ENCODE measurements around the gene NRXN3. TPM values are rescaled to one million over a fixed set of nuclear protein-coding genes. Genes with fewer than 3 reads are reported as not detected.
A peak's percentile ranks its signal among the peaks of the same experiment; 100 is the strongest.

Gene NRXN3
- total and polyA plus RNA-seq, 2 experiments from 2014 or later, result 1.0 to 1.8 TPM

DNA sequence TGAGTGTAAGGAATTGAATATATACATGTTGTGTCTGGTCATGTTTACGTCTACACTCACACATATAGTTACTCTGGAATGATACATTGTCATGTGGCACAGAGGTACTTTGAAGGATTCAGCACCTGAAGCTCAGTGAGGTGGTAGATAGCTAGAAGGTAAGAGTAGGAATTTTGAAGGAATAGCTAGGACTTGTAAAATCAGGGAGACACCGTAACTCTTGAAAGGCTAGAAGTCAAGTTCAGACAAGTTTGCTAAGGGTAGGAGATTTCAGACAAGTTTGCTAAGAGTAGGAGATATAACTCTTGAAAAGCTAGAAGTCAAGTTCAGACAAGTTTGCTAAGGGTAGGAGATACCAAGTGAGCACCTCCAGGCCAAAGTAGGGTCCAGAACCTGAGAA is 14.0 kb upstream of the NRXN3 start (continued):
- TF ChIP-seq POLR2AphosphoS5 (IDR thresholded peaks at IDR 0.05; ENCODE audit: low read depth), result no peak
- no peak for TF ChIP-seq NANOG (IDR thresholded peaks at IDR 0.05; ENCODE audit: borderline replicate concordance)
- TF ChIP-seq ZNF331 (CRISPR knock-in tag; IDR thresholded peaks at IDR 0.05; ENCODE audit: low read depth), result no peak
- TF ChIP-seq EZH2 (IDR thresholded peaks at IDR 0.05; ENCODE audit: low read depth, unreplicated experiment), result no peak
- TF ChIP-seq, protein P1, sequence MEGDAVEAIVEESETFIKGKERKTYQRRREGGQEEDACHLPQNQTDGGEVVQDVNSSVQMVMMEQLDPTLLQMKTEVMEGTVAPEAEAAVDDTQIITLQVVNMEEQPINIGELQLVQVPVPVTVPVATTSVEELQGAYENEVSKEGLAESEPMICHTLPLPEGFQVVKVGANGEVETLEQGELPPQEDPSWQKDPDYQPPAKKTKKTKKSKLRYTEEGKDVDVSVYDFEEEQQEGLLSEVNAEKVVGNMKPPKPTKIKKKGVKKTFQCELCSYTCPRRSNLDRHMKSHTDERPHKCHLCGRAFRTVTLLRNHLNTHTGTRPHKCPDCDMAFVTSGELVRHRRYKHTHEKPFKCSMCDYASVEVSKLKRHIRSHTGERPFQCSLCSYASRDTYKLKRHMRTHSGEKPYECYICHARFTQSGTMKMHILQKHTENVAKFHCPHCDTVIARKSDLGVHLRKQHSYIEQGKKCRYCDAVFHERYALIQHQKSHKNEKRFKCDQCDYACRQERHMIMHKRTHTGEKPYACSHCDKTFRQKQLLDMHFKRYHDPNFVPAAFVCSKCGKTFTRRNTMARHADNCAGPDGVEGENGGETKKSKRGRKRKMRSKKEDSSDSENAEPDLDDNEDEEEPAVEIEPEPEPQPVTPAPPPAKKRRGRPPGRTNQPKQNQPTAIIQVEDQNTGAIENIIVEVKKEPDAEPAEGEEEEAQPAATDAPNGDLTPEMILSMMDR (conservative IDR thresholded peaks at IDR 0.05; ENCODE audit: low read depth in 2 of 2), result no peak

- peak; percentile 50 for ATAC-seq
- no peaks in the 10 kb centered on the region for H3K9me2 ChIP-seq (ENCODE audit: insufficient read depth)
- H3K4me3 ChIP-seq, result no peak overlapping the region
- no peak overlapping the region for H3K27ac ChIP-seq (ENCODE audit: low read depth)
- Mint-ChIP-seq H3K27me3 (ENCODE audit: insufficient read depth, low read depth, poor library complexity) (peaks cover 3% of the 10 kb centered on the region), H3K9me3 (no peaks in the 10 kb centered on the region), H3K27ac (no peak overlapping the region), H3K36me3 (ENCODE audit: low read depth) (no peaks in the 10 kb centered on the region), H3K4me3 (no peak overlapping the region), H3K4me1 (peaks cover 19% of the 10 kb centered on the region)
- peak; percentile 88 for TF ChIP-seq REST (IDR thresholded peaks at IDR 0.05; ENCODE audit: unreplicated experiment)
- TF ChIP-seq ZNF462 (CRISPR knock-in tag; IDR thresholded peaks at IDR 0.05), result no peak
- no peaks in the 10 kb centered on the region for H3K79me2 ChIP-seq (replicated peaks; ENCODE audit: insufficient read depth)
- H3K36me3 ChIP-seq (ENCODE audit: insufficient read depth), result no peaks in the 10 kb centered on the region
- no peak overlapping the region for H3K4me2 ChIP-seq
- no peaks in the 10 kb centered on the region for H4K20me1 ChIP-seq (replicated peaks; ENCODE audit: insufficient read depth)
- H3K27me3 ChIP-seq (ENCODE audit: insufficient read depth), result no peaks in the 10 kb centered on the region
- DNase-seq (ENCODE audit: low spot score), result peak; percentile 54
- no peaks in the 10 kb centered on the region; the same call in 1 of the 2 replicates for H3K4me1 ChIP-seq (ENCODE audit: insufficient read depth)
- H2AFZ ChIP-seq, result no peak overlapping the region
- H3F3A ChIP-seq (replicated peaks; ENCODE audit: low read depth), result no peaks in the 10 kb centered on the region
Measured at GRCh38 chr14:78157494-78158437, 12.4 kb upstream of the NRXN3 start.

Data from GM23338 (cell line).